Measurements from ENCODE around the gene PASK. TPM values are rescaled to one million over a fixed set of nuclear protein-coding genes. Genes with fewer than 3 reads are reported as not detected.

The PASK gene
- total and polyA plus RNA-seq, 2 of the 4 experiments (the other 2 are of a cell fraction): 4.1 TPM

- dilution Hi-C loops (cut with HindIII; ENCODE audit: low sequenced_read_pairs, unreplicated experiment): no loop called here
- Histone ChIP-seq H3K4me2 (ENCODE audit: low read depth, low read length) (no peak overlapping the region), H3K4me1 (ENCODE audit: control insufficient read depth, insufficient read depth, low read length) (no peaks in the 10 kb centered on the region), H4K8ac (ENCODE audit: low read depth in 2 of 2, low read length in 2 of 2) (no peak overlapping the region), H2AFZ (replicated peaks; ENCODE audit: low read length, poor library complexity) (no peak overlapping the region), H3K9ac (ENCODE audit: low read depth, low read length) (no peak overlapping the region), H3K14ac (replicated peaks; ENCODE audit: low read depth, low read length) (no peak overlapping the region), H3K4me3 (ENCODE audit: insufficient read depth, low read depth, low read length) (no peak overlapping the region), H3K27me3 (ENCODE audit: control insufficient read depth, insufficient read depth, low read length) (no peaks in the 10 kb centered on the region), H3K79me1 (ENCODE audit: low read depth in 1 of 2, low read length in 2 of 2) (0 out of 4 replicates have a peak, but pooled peaks cover 0 to 2% of the 10 kb centered on the region in 2 experiments), H2BK5ac (ENCODE audit: low read depth, low read length, poor library complexity, severe bottlenecking) (no peak overlapping the region), H2BK20ac (ENCODE audit: low read depth, low read length) (no peak overlapping the region), H3K18ac (ENCODE audit: low read depth, low read length) (no peak overlapping the region), H3K23ac (ENCODE audit: low read depth, low read length) (no peak overlapping the region), H2AK5ac (ENCODE audit: low read depth, low read length) (no peak overlapping the region), H3K36me3 (ENCODE audit: control insufficient read depth, insufficient read depth, low read length) (peaks cover 1% of the 10 kb centered on the region; the same call in 1 of the 2 replicates), H4K91ac (ENCODE audit: insufficient read depth, low read depth, low read length) (no peak overlapping the region), H3K9me3 (ENCODE audit: control insufficient read depth, insufficient read depth, low read length) (no peaks in the 10 kb centered on the region), H2AK9ac (replicated peaks; ENCODE audit: low read depth, low read length, poor library complexity) (no peak overlapping the region), H2BK120ac (ENCODE audit: low read depth, low read length) (no peak overlapping the region), H3K56ac (ENCODE audit: extremely low read depth, insufficient read depth, low read length) (no peak overlapping the region), H3K9me1 (ENCODE audit: insufficient read depth, low read length) (0 out of 2 replicates have a peak, but pooled peaks cover 3% of the 10 kb centered on the region), H3K27ac (ENCODE audit: insufficient read depth, low read length) (no peak overlapping the region), H4K5ac (ENCODE audit: low read depth, low read length) (no peak overlapping the region), H2BK15ac (ENCODE audit: low read depth, low read length) (no peak overlapping the region), H4K20me1 (ENCODE audit: insufficient read depth, low read length) (no peaks in the 10 kb centered on the region), H3K4ac (ENCODE audit: low read depth, low read length) (no peak overlapping the region)
- no peak for TF ChIP-seq SMC3 (IDR thresholded peaks at IDR 0.05; ENCODE audit: low read depth, low read length)
- TF ChIP-seq RAD21 (IDR thresholded peaks at IDR 0.05; ENCODE audit: low read length): no peak
- no peak for TF ChIP-seq BHLHE40 (IDR thresholded peaks at IDR 0.05; ENCODE audit: low read depth, low read length)
- TF ChIP-seq POLR2A (IDR thresholded peaks at IDR 0.05; ENCODE audit: low read depth, low read length): no peak
- no peak for TF ChIP-seq ELK1 (IDR thresholded peaks at IDR 0.05; ENCODE audit: borderline replicate concordance, low read depth, low read length)
- no peak for TF ChIP-seq MAZ (IDR thresholded peaks at IDR 0.05; ENCODE audit: borderline replicate concordance, low read depth, low read length)
- no peak for TF ChIP-seq CHD1 (IDR thresholded peaks at IDR 0.05; ENCODE audit: low read depth, low read length)
- no peak for TF ChIP-seq MAFK (IDR thresholded peaks at IDR 0.05; ENCODE audit: low read depth, low read length)
- TF ChIP-seq NFE2L2 (IDR thresholded peaks at IDR 0.05; ENCODE audit: low read depth, low read length): no peak
- TF ChIP-seq MXI1 (IDR thresholded peaks at IDR 0.05; ENCODE audit: borderline replicate concordance, low read depth, low read length): no peak
- no peak for TF ChIP-seq CTCF (conservative IDR thresholded peaks at IDR 0.05; ENCODE audit: low read depth, low read length)
- TF ChIP-seq USF2 (IDR thresholded peaks at IDR 0.05; ENCODE audit: low read depth, low read length): no peak
- no peak for TF ChIP-seq RFX5 (IDR thresholded peaks at IDR 0.05; ENCODE audit: low read depth, low read length)
- no peak for TF ChIP-seq RCOR1 (IDR thresholded peaks at IDR 0.05; ENCODE audit: insufficient replicate concordance, low read length)
- TF ChIP-seq FOS (IDR thresholded peaks at IDR 0.05; ENCODE audit: low read depth, low read length): no peak
- TF ChIP-seq CEBPB (IDR thresholded peaks at IDR 0.05; ENCODE audit: low read depth, low read length): no peak
- no peak for DNase-seq
- POLR2A ChIA-PET (ENCODE audit: unreplicated experiment): no interaction called here
- CTCF ChIA-PET: no interaction called here
- in situ Hi-C loops (cut with MboI; ENCODE audit: low sequenced_read_pairs): no loop called here
- no TSS peak for BruUV-seq (replicated peaks)
- intact Hi-C loops (cut with micrococcal nuclease): no loop called here
- ATAC-seq (ENCODE audit: low read depth): no peak
- no CpG with 5 or more reads among the region's 11 CpGs for WGBS, 2 experiments (ENCODE audit: extremely low coverage in 2 of 2, insufficient read length in 1 of 2)
Observed at GRCh38 chr2:241114836-241115235, 34.4 kb downstream of the PASK start.

Data from IMR-90 (cell line).